H9 (cell line): ENCODE data around the gene CTNNA1. TPM values are rescaled to one million over a fixed set of nuclear protein-coding genes. Genes with fewer than 3 reads are reported as not detected.

Experiments used
- DNase-seq: peaks from one replicate; pipeline ENCODE4 v3.0.0-alpha.2; 2017
- H2AFZ ChIP-seq: one replicate; pipeline ENCODE4 v1.6.1; 2013; ENCODE audit warnings: mild to moderate bottlenecking, low read length, control low read depth, moderate library complexity
- H2AK5ac ChIP-seq: 2 replicates; pipeline ENCODE4 v1.6.1; 2013; ENCODE audit warnings: low read length, control low read depth, mixed read lengths; ENCODE audit not compliant: insufficient read length
- H2BK120ac ChIP-seq: one replicate; pipeline ENCODE4 v1.6.1; 2013; ENCODE audit warnings: low read depth, mild to moderate bottlenecking, low read length, control low read depth, inconsistent platforms; ENCODE audit not compliant: poor library complexity, severe bottlenecking
- H2BK12ac ChIP-seq: 2 replicates; pipeline ENCODE4 v1.6.1; 2013; ENCODE audit warnings: low read length, control low read depth, mixed read lengths, low read depth; ENCODE audit not compliant: insufficient read length
- H2BK15ac ChIP-seq: 2 replicates; pipeline ENCODE4 v1.6.1; 2013; ENCODE audit warnings: low read depth, low read length, control low read depth
- H2BK20ac ChIP-seq: one replicate; pipeline ENCODE4 v1.6.1; 2013; ENCODE audit warnings: low read depth, mild to moderate bottlenecking, low read length, control low read depth, inconsistent platforms; ENCODE audit not compliant: poor library complexity, severe bottlenecking
- H2BK5ac ChIP-seq: 2 replicates; pipeline ENCODE4 v1.6.1; 2013; ENCODE audit warnings: low read length, control low read depth, mixed read lengths; ENCODE audit not compliant: insufficient read length
- H3K14ac ChIP-seq: 2 replicates; pipeline ENCODE4 v1.6.1; 2013; ENCODE audit warnings: low read length, control low read depth; ENCODE audit not compliant: insufficient read depth
- H3K18ac ChIP-seq: 2 replicates; pipeline ENCODE4 v1.6.1; 2013; ENCODE audit warnings: low read depth, mild to moderate bottlenecking, mixed read lengths, low read length, control low read depth; ENCODE audit not compliant: insufficient read length
- H3K23ac ChIP-seq: 2 replicates; pipeline ENCODE4 v1.6.1; 2013; ENCODE audit warnings: low read length, control low read depth, mixed read lengths, low read depth; ENCODE audit not compliant: insufficient read length
- H3K23me2 ChIP-seq: 2 replicates; pipeline ENCODE4 v1.6.1; 2013; ENCODE audit warnings: low read depth, mild to moderate bottlenecking, mixed read lengths, low read length, control low read depth; ENCODE audit not compliant: insufficient read length, poor library complexity, severe bottlenecking
- H3K27ac ChIP-seq: 2 replicates; pipeline ENCODE4 v1.5.1; 2013; ENCODE audit warnings: low read length, control low read depth, mixed read lengths, low read depth; ENCODE audit not compliant: insufficient read length
- H3K27me3 ChIP-seq: 2 replicates; pipeline ENCODE4 v1.6.1; 2013; ENCODE audit warnings: low read length, control low read depth, inconsistent platforms; ENCODE audit not compliant: insufficient read depth
- H3K4ac ChIP-seq: 2 replicates; pipeline ENCODE4 v1.6.1; 2013; ENCODE audit warnings: low read depth, mild to moderate bottlenecking, control low read depth, inconsistent platforms, low read length, moderate library complexity
- H3K4me1 ChIP-seq: 2 replicates; pipeline ENCODE4 v1.6.1; 2013; ENCODE audit warnings: low read length, control low read depth, inconsistent platforms; ENCODE audit not compliant: insufficient read depth
- H3K4me2 ChIP-seq: 2 replicates; pipeline ENCODE4 v1.6.1; 2013; ENCODE audit warnings: low read length, control low read depth, mixed read lengths; ENCODE audit not compliant: insufficient read length, insufficient read depth
- H3K56ac ChIP-seq: 2 replicates; pipeline ENCODE4 v1.6.1; 2013; ENCODE audit warnings: low read depth, mild to moderate bottlenecking, mixed read lengths, low read length, control low read depth; ENCODE audit not compliant: insufficient read length
- H3K79me1 ChIP-seq: 2 replicates; pipeline ENCODE4 v1.6.1; 2013; ENCODE audit warnings: low read depth, mild to moderate bottlenecking, moderate library complexity, low read length, control low read depth, inconsistent platforms; ENCODE audit not compliant: insufficient read depth, poor library complexity, severe bottlenecking
- H3K79me2 ChIP-seq: 2 replicates; pipeline ENCODE4 v1.6.1; 2013; ENCODE audit warnings: low read length, control low read depth, inconsistent platforms; ENCODE audit not compliant: insufficient read depth
- H3K9ac ChIP-seq: 2 replicates; pipeline ENCODE4 v1.6.1; 2013; ENCODE audit warnings: low read length, control low read depth, mixed read lengths; ENCODE audit not compliant: insufficient read length; ENCODE audit errors: extremely low read depth
- H3K9me3 ChIP-seq: one replicate; pipeline ENCODE4 v1.6.1; 2013; ENCODE audit warnings: low read depth, low read length, inconsistent platforms; ENCODE audit not compliant: control insufficient read depth
- H3T11ph ChIP-seq: one replicate; pipeline ENCODE4 v1.6.1; 2013; ENCODE audit warnings: mild to moderate bottlenecking, low read length, control low read depth, inconsistent platforms
- H4K20me1 ChIP-seq: one replicate; pipeline ENCODE4 v1.6.1; 2013; ENCODE audit not compliant: control insufficient read depth, insufficient read length, insufficient read depth
- H4K5ac ChIP-seq: 2 replicates; pipeline ENCODE4 v1.6.1; 2013; ENCODE audit warnings: low read depth, mild to moderate bottlenecking, mixed read lengths, low read length, control low read depth; ENCODE audit not compliant: insufficient read length
- H4K8ac ChIP-seq: replicated peaks from 2 replicates; pipeline ENCODE4 v1.6.1; 2013; ENCODE audit warnings: low read length, control low read depth, mixed read lengths, low read depth; ENCODE audit not compliant: insufficient read length
- H4K91ac ChIP-seq: 2 replicates; pipeline ENCODE4 v1.6.1; 2013; ENCODE audit warnings: low read depth, mild to moderate bottlenecking, moderate library complexity, mixed read lengths, low read length, control low read depth; ENCODE audit not compliant: insufficient read length
- H3K27ac Mint-ChIP-seq, 3 experiments: 2 replicates in 2 of 3; 3 replicates in 1 of 3; pipeline ENCODE4 v1.8.0; 2020 to 2021; ENCODE audit warnings: mixed read lengths in 3 of 3, mild to moderate bottlenecking in 1 of 3, moderate library complexity in 1 of 3
- H3K27me3 Mint-ChIP-seq: 2 replicates; pipeline ENCODE4 v1.8.0; 2021; ENCODE audit warnings: low read depth, mild to moderate bottlenecking, moderate library complexity, mixed read lengths
- H3K36me3 Mint-ChIP-seq, 3 experiments: 2 replicates in 2 of 3; 3 replicates in 1 of 3; pipeline ENCODE4 v1.8.0; 2020 to 2021; ENCODE audit warnings: low read depth in 3 of 3, mixed read lengths in 3 of 3; ENCODE audit not compliant: insufficient read depth in 1 of 3
- H3K4me1 Mint-ChIP-seq, 2 experiments: 2 replicates each; pipeline ENCODE4 v1.8.0; 2020; ENCODE audit warnings: mixed read lengths in 2 of 2
- H3K4me3 Mint-ChIP-seq, 2 experiments: 2 replicates in 1 of 2; 3 replicates in 1 of 2; pipeline ENCODE4 v1.8.0; 2020 to 2021; ENCODE audit warnings: mild to moderate bottlenecking in 2 of 2, mixed read lengths in 2 of 2, moderate library complexity in 1 of 2
- H3K9me3 Mint-ChIP-seq, 2 experiments: 2 replicates in 1 of 2; 3 replicates in 1 of 2; pipeline ENCODE4 v1.8.0; 2020; ENCODE audit warnings: mild to moderate bottlenecking in 2 of 2, mixed read lengths in 2 of 2, moderate library complexity in 1 of 2
- CTCF ChIP-seq: fragments of 200-600 bp; sonication (generic); conservative IDR thresholded peaks from 3 replicates; pipeline ENCODE4 v1.8.0; 2021; ENCODE audit warnings: antibody characterized with exemption, mild to moderate bottlenecking
- WGBS: extraction: QIAGEN DNeasy Blood & Tissue Kit; methylation state at CpG from one replicate; pipeline ENCODE4 v1.1.7; 2013; ENCODE audit warnings: missing lambda C conversion rate, low lambda C conversion rate, mixed read lengths; ENCODE audit not compliant: insufficient read length; ENCODE audit errors: extremely low coverage; 5-methylcytosine and 5-hydroxymethylcytosine counted together
- total RNA-seq: library from RNA; stranded (reverse); gene quantifications from 2 replicates; pipeline ENCODE4 v1.2.1, GENCODE V29; 2021

CTNNA1 gene
- total RNA-seq, 1 experiment from 2014 or later: 354 TPM

- no peak overlapping the region for H3K56ac ChIP-seq
- H2AFZ ChIP-seq: no peak overlapping the region
- no peak overlapping the region for H4K8ac ChIP-seq
- no peak overlapping the region for H3T11ph ChIP-seq
- no peak overlapping the region for H2BK20ac ChIP-seq
- no peak overlapping the region for H3K9ac ChIP-seq
- no peak overlapping the region; a peak in 1 of 7 replicates for H3K27ac Mint-ChIP-seq
- H3K9me3 ChIP-seq: no peaks in the 10 kb centered on the region
- H3K18ac ChIP-seq: no peak overlapping the region
- H3K23me2 ChIP-seq: no peaks in the 10 kb centered on the region
- no peak overlapping the region for H3K14ac ChIP-seq
- H3K79me1 ChIP-seq: no peaks in the 10 kb centered on the region
- no peak for DNase-seq
- H4K5ac ChIP-seq: no peak overlapping the region
- no peaks in the 10 kb centered on the region for H3K9me3 Mint-ChIP-seq
- H2BK120ac ChIP-seq: no peak overlapping the region
- H2BK15ac ChIP-seq: no peak overlapping the region
- H4K20me1 ChIP-seq: no peaks in the 10 kb centered on the region
- H3K27me3 Mint-ChIP-seq: peaks cover 2% of the 10 kb centered on the region; the same call in 1 of the 2 replicates
- no peaks in the 10 kb centered on the region for H3K27me3 ChIP-seq
- peaks cover 37 to 55% of the 10 kb centered on the region in 2 experiments for H3K4me1 Mint-ChIP-seq
- no peak overlapping the region for H4K91ac ChIP-seq
- H3K4me2 ChIP-seq: no peak overlapping the region
- no CpG with 5 or more reads among the region's 10 CpGs for WGBS
- H3K4ac ChIP-seq: no peak overlapping the region
- H2AK5ac ChIP-seq: no peak overlapping the region
- no peaks in the 10 kb centered on the region for H3K79me2 ChIP-seq
- no peak overlapping the region for H3K23ac ChIP-seq
- no peak for TF ChIP-seq CTCF
- no peak overlapping the region for H2BK12ac ChIP-seq
- no peak overlapping the region for H3K27ac ChIP-seq
- H3K4me1 ChIP-seq: peaks cover 4% of the 10 kb centered on the region; the same call in 1 of the 2 replicates
- no peaks in the 10 kb centered on the region for H3K36me3 Mint-ChIP-seq
- H3K4me3 Mint-ChIP-seq: no peak overlapping the region
- H2BK5ac ChIP-seq: no peak overlapping the region
These were observed 214.7 kb downstream of the CTNNA1 start for GRCh38 chr5:138967791-138968448.
